ENCODE data around the gene ZBTB49. TPM values are rescaled to one million over a fixed set of nuclear protein-coding genes. Genes with fewer than 3 reads are reported as not detected.

The ZBTB49 gene
- total and polyA plus RNA-seq, 8 donors: 4.8 to 13.5 (median 9.7) TPM

GRCh38 chr4:4362991-4363697 lies 73.1 kb downstream of the ZBTB49 start:
- DNase-seq: no peak
- intact Hi-C loops (cut with DNase I): no loop called here
- H3K36me3 ChIP-seq: no peaks in the 10 kb centered on the region

GRCh38 chr4:4364061-4364460 lies 74.0 kb downstream of the ZBTB49 start:
- no peak for TF ChIP-seq CTCF (IDR thresholded peaks at IDR 0.05)
- no peak overlapping the region for H3K27ac ChIP-seq
- DNase-seq (no peak), ATAC-seq (no peak)
- peaks cover 0 to 25% of the 10 kb centered on the region in 2 donors for H3K27me3 ChIP-seq
- H3K4me3 ChIP-seq: no peak overlapping the region
- intact Hi-C loops (cut with DNase I): no loop called here
- H3K36me3 ChIP-seq: no peaks in the 10 kb centered on the region
- H3K4me1 ChIP-seq: no peaks in the 10 kb centered on the region
- H3K9me3 ChIP-seq: peaks cover 0 to 10% of the 10 kb centered on the region in 2 donors

More at GRCh38 chr4:4362991-4363697, 73.1 kb downstream of the ZBTB49 start:
- Histone ChIP-seq H3K4me1 (no peaks in the 10 kb centered on the region), H3K9me3 (peaks cover 0 to 10% of the 10 kb centered on the region in 2 donors), H3K27me3 (peaks cover 0 to 35% of the 10 kb centered on the region in 2 donors), H3K4me3 (no peak overlapping the region), H3K27ac (no peak overlapping the region)
- TF ChIP-seq CTCF (IDR thresholded peaks at IDR 0.05): no peak
- no peak for ATAC-seq

GRCh38 chr4:4364486-4365208 lies 74.6 kb downstream of the ZBTB49 start:
- DNase-seq: no peak
- TF ChIP-seq CTCF (IDR thresholded peaks at IDR 0.05): no peak
- intact Hi-C loops (cut with DNase I): no loop called here
- Histone ChIP-seq H3K36me3 (no peaks in the 10 kb centered on the region), H3K9me3 (peaks cover 0 to 10% of the 10 kb centered on the region in 2 donors), H3K4me3 (no peak overlapping the region), H3K4me1 (no peaks in the 10 kb centered on the region), H3K27ac (no peak overlapping the region), H3K27me3 (peaks cover 0 to 22% of the 10 kb centered on the region in 2 donors)
- ATAC-seq: no peak

GRCh38 chr4:4368809-4369580 lies 78.9 kb downstream of the ZBTB49 start:
- ATAC-seq: no peak
- H3K4me3 ChIP-seq: no peak overlapping the region

More at GRCh38 chr4:4368809-4369580, 78.9 kb downstream of the ZBTB49 start:
- H3K9me3 ChIP-seq: peaks cover 0 to 10% of the 10 kb centered on the region in 2 donors
- H3K4me1 ChIP-seq: no peaks in the 10 kb centered on the region
- intact Hi-C loops (cut with DNase I): no loop called here
- TF ChIP-seq CTCF (IDR thresholded peaks at IDR 0.05): no peak
- peaks cover 0 to 8% of the 10 kb centered on the region in 2 donors for H3K27me3 ChIP-seq
- H3K36me3 ChIP-seq: no peaks in the 10 kb centered on the region
- H3K27ac ChIP-seq: no peak overlapping the region
- DNase-seq: no peak

Other genes with a start within 250 kb of the ZBTB49 start
- gene OTOP1, start 63.3 kb upstream of the ZBTB49 start, total RNA-seq: not detected
- not detected for gene OTOP1, start 63.3 kb upstream of the ZBTB49 start, polyA plus RNA-seq (ENCODE audit: insufficient read length in 6 of 6)
- gene TMEM128, start 42.0 kb upstream of the ZBTB49 start, total RNA-seq: 10 to 100 TPM; 18.5 to 21.9 TPM
- gene TMEM128, start 42.0 kb upstream of the ZBTB49 start, polyA plus RNA-seq (ENCODE audit: insufficient read length in 6 of 6): 10 to 100 TPM; 37.0 to 43.3 (median 41.8) TPM
- gene LYAR, start 97 bp upstream of the ZBTB49 start, total RNA-seq: 10 to 100 TPM in 1 of 2 donors, 1 to 10 TPM in 1; 9.7 to 20.4 TPM
- 10 to 100 TPM; 20.3 to 23.7 (median 22.1) TPM for gene LYAR, start 97 bp upstream of the ZBTB49 start, polyA plus RNA-seq (ENCODE audit: insufficient read length in 6 of 6)
- gene NSG1, start 96.9 kb downstream of the ZBTB49 start, total RNA-seq: 1 to 10 TPM in 1 of 2 donors, under 1 TPM in 1; 0.86 to 5.5 TPM
- 10 to 100 TPM; 58.2 to 74.5 (median 69.6) TPM for gene NSG1, start 96.9 kb downstream of the ZBTB49 start, polyA plus RNA-seq (ENCODE audit: insufficient read length in 6 of 6)